Bladder microvascular endothelial cell (primary cell): ENCODE measurements around the gene PLD4. TPM values are rescaled to one million over a fixed set of nuclear protein-coding genes. Genes with fewer than 3 reads are reported as not detected.

Source experiments
- total RNA-seq: library from RNA; depleted of rRNA; stranded (reverse); fragments of >200 nt; gene quantifications from 2 replicates; pipeline ENCODE4 v1.2.3, GENCODE V29; 2014

Gene PLD4
- not detected in 2 replicates for total RNA-seq

GRCh38 chr14:104924421-104925213, at the start of gene PLD4:
Gene PLD4 (plus strand): TSS chr14:104924879. CDS start chr14:104927141, 2,262 bp downstream.

GRCh38 chr14:104977681-104978653, 53.3 kb downstream of the PLD4 start, which contains the start of gene AHNAK2:
Gene AHNAK2 (minus strand): TSS chr14:104978374. CDS start chr14:104978237, 137 bp downstream.

Other genes starting within 250 kb of the PLD4 start
- 56.7 and 122 TPM in 2 replicates for gene INF2, start 235.3 kb upstream of the PLD4 start, total RNA-seq
- 0.32 and 5.9 TPM in 2 replicates for gene ADSS1, start 200.7 kb upstream of the PLD4 start, total RNA-seq
- gene SIVA1, start 171.7 kb upstream of the PLD4 start, total RNA-seq: 69.2 and 119 TPM in 2 replicates
- gene AKT1, start 129.1 kb upstream of the PLD4 start, total RNA-seq: 144 and 221 TPM in 2 replicates
- 3.2 and 5.5 TPM in 2 replicates for gene ZBTB42, start 123.8 kb upstream of the PLD4 start, total RNA-seq
- gene CEP170B, start 59.6 kb upstream of the PLD4 start, total RNA-seq: 7.3 and 11.8 TPM in 2 replicates
- 23.2 and 35.3 TPM in 2 replicates for gene AHNAK2, start 53.5 kb downstream of the PLD4 start, total RNA-seq
- 3.2 and 3.3 TPM in 2 replicates for gene CLBA1, start 60.9 kb downstream of the PLD4 start, total RNA-seq
- 31.0 and 38.5 TPM in 2 replicates for gene CDCA4, start 96.2 kb downstream of the PLD4 start, total RNA-seq
- gene GPR132, start 140.6 kb downstream of the PLD4 start, total RNA-seq: under 0.01 TPM in 2 replicates
- 65.9 and 197 TPM in 2 replicates for gene JAG2, start 243.9 kb downstream of the PLD4 start, total RNA-seq